T-helper 22 cell (primary cell): Measurements from ENCODE around the gene RAB4A.
A peak's percentile ranks its signal among the peaks of the same experiment; 100 is the strongest.

Source experiments
- DNase-seq: peaks from one replicate; pipeline ENCODE4 v3.0.0-alpha.2; 2020; ENCODE audit warnings: low read depth

The RAB4A gene

DNA sequence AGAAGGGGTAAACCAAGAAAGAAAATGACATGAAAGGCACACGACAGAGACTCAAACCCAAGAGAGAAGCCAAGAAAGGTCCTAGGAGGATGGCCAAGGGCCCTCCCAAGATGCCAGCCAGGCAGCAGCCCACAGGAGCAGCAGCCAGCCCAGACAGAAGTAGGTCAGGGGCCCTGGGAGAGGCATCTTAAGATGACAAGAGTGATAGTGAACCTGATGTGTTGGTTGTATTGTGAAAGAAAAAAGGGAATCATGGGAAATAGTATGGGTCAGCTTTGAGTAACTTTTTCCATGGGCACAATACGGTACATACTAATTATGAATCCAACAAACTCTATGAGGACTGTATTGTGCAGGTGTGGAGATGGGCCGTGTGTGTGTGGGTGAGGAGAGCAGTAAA lies 68.6 kb downstream of the RAB4A start:
- no peak for DNase-seq

DNA sequence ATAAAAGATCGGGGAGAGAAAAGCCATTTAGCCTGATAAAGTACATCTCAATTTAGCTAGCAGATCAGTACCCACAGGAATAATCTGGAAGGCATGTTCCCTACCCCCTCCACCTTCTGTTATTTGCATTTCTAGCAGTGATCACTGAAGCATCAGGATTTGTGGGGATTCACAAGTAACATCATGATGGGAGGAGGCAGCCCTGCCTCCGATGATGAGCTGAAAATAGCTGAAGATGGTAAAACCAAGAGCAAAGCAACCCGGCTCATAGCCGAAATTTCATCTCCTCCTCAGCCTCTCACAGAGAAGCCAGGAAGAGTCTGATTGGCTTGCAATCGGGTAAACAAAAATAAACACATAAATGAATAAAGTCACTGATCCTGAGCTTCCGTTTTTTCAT lies 69.6 kb downstream of the RAB4A start:
- no peak for DNase-seq

DNA sequence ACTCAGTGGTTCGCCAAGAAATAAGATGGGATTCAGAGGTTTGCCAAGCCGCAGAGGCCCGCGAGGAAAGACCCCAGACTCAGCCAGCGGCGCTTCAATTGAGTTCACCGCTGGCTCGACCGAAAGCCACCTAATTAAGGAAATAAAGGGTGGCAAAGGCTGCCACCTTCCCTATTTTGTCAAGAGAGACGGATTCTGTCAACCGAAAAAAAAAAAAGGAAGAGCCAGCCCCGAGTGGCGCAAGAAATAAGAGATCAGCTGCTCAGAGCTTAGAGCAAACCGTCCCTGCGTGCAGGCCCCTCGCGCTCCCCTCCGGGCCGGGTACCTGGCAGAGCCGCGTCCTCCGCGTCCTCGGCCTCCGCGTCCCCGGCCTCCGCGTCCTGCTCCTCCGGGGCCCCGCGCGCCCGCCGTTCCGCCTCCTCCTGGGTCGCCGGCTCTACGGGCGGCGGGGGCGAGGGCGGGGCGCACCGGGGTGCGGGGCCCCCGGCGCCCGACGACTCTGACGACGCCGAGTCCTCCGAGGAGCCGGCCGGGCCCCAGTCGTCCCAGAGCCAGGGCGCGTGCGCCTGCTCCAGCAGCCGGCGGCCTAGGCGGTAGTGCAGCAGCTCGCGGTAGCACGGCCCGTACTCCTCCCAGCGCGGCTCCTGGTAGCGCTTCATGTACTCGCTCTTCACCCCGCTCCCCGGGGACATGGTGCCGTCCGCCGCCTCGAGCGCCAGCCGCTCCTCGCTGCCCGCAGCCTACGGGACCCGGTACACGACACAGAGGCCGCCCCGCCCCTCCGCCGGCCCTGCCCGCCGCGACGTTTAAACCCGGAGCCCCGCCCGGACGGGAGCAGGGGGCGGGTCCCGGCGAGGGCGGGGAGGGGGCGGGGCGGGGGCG lies 71.1 kb downstream of the RAB4A start:
- peak; percentile 75 for DNase-seq

DNA sequence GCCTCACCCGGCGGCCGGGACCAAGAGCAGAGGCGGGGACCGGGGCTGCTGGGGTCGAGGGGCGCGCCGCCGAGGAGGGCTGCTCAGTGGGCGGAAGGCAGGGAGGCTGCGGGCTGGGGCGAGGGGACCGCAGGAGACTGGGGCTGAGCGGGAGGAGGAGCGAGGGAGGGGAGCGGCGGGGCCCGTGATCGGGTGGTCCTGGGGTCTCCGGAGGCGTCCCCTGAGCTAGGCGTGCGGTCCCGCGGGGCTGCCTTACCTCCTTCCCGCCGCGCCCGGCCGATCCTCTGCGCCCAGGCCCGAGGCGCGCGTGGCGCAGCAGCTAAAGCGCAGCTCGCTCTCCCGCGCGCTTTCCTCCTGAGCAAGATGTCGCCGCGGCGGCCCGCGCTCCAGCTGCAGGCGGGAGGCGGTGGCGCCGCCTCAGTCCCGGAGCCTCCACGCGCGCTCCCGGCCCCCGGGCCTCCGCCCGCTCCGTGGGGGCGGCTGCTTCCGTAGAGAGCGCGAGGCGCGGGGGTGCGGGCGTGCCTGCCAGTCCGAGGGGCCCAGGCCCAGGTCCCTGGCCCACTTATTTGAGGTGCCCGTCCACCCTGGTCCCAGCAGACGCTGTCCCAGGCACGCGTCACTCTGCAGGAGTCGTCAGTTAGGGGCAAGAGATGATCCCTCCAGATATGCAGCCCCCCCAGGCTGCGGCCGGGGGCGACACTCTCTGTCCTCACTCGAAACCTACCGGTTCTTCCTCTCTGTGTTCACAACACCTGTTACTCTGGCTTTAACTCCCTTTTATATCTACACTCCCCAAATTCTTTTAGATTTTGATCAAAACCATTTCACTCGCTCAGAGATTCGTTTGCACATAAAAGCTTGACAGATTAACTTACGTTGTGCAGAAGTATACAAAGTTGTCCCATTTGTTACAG lies 72.0 kb downstream of the RAB4A start, which contains the start of gene CCSAP:
TSS of gene CCSAP (minus strand) at position 392 of the 914 bp plus-strand sequence. CDS start 582 bp downstream, outside the sequence.
- peak; percentile 45 for DNase-seq

DNA sequence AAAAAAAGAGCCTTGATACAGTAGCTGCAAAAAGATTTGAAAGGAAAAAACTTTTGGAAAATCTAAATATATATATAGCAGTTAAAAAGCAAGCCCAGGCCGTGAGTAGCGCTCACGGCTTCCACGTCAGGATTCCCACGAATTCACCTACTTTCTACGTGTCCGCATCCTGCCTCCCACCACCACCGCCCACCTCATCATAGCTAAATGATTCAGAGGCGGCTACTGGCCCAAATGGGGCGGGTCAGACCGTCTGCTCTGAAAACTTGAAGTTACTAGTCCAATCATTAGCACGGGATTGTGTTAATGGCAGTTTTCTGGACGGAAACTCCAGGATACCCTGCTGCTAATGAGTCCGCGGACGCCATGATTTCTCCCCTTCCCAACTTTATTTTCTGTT lies 73.2 kb downstream of the RAB4A start:
- DNase-seq, result no peak

DNA sequence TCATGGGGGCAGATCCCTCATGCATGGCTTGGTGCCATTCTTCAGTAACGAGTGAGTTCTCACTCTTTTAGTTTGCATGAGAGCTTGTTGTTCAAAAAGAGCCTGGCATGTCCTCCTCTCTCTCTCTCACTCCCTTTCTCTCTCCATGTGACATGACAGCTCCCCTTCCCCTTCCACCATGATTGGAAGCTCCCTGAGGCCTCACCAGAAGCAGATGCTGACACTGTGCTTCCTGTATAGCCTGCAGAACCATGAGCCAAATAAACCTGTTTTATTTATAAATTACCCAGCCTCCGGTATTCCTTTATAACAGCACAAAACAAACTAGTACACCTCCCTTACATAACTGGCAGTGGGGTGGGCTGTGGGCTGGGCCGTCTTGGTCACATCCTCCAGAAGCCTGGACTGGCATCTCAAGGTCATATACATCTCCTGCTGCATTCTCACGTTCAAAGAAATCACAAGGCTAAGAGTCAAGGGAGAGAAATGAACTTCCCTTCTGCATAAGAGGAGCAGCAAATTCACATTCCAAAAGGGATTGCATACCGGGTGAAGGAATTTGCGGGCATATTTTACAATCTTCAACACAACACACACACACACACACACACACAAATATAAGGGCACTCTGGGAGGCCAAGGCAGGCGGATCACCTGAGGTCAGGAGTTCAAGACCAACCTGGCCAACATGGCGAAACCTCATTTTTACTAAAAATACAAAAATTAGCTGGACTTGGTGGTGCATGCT lies 74.2 kb downstream of the RAB4A start:
- DNase-seq, result no peak

DNA sequence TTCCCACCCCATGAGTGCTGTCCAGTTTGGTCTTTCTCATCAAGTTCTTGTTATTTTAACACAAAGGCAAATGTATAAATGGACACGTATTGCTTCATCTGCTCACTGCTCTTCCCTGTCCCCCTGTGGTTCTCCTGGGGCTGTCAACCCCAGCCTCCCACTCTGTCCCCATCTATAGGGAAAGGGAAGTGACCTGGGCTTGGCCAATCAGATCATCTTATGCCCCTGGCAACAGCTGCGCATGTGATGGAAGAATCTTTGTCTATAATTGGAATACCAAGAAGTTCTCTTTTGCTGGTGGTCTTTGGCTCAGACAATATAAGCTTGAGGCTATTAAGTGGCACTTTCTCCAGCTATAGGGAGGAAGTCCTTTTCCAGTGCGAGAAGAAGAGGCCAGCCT lies 76.6 kb downstream of the RAB4A start:
- no peak for DNase-seq

DNA sequence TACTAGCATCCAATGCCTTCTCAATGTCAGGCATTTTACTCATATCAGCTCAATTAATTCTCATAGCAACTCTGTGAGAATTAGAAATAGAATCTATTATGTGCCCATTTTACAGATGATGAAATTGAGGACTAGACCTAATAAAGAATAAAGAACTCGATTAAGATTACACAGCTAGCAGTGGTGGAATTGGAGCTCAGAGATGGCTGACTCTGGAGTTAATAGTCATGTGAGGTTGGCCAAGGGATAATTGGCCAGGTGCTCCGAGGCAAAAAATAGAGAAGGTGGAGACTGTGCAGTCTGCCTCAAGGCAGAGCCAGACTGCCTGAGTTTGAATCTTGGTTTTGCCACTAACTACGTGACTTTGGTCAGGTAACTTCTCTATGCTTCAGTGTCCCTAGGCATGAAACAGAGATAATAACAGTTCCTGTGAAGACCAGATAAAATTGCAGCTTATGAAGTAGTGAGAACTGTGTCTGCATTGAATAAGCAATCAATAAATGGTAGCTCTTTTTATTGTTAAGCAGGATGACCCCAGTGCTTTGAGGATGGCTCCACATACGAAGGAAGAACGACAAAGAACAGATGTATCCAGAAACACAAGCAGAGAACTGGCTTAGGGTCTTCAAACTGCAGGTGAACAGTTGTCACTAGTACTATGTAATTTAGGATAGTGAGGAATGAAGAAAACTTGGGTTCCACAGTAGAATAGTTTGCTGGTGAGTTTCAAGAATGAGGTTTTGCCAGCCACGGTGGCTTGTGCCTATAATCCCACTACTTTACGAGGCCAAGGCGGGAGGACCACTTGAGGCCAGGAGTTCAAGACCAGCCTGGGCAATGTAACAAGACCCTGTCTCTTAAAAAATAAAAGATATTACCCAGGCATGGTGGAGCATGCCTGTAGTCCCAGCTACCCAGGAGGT lies 78.8 kb downstream of the RAB4A start:
- DNase-seq, result no peak

DNA sequence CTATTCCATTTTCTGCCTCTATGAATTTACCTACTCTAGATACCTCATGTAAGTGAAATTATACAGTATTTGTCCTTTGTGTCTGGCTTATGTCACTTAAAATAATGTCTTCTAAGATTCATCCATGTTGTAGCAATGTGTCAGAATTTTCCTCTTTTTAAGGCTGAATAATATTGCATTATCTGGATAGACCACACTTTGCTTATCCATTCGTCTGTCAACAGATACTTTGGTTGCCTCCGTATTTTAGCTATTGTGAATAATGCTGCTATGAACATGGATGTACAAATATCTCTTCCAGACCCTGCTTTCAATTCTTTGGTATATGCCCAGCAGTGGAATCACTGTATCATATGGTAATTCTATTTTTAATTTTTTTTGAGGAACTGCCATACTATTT lies 82.1 kb downstream of the RAB4A start:
- DNase-seq, result no peak

DNA sequence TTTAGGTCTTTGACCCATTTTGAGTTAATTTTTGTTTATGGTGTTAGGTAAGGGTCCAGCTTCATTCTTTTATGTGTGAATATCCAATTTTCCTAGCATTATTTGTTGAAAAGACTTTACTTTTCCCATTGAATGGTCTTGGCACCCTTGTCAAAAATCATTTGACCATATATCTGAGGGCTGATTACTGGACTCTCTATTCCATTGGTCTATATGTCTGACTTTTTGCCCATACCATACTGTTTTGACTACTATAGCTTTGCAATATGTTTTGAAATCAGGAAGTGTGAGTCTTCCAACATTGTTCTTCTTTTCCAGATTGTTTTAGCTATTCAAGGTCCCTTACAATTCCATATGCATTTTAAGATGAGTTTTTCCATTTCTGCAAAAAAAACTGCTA lies 83.3 kb downstream of the RAB4A start:
- no peak for DNase-seq
